Loucy (cell line): ENCODE results near the gene PRDM2.
"Not testable (repeated sequence)": the region's sequence is repeated elsewhere in the genome, so short reads cannot be mapped to it uniquely, and the experiment has no call there.

Experiments
- EZH2phosphoT487 ChIP-seq: fragments of 200-600 bp; IDR thresholded peaks from 2 replicates; pipeline ENCODE4 v1.6.1; 2018; ENCODE audit warnings: antibody characterized with exemption, mild to moderate bottlenecking, moderate library complexity, borderline replicate concordance
- TF ChIP-seq, protein P1 (sequence below): fragments of 200-600 bp; sonication (generic); conservative IDR thresholded peaks from 2 replicates; pipeline ENCODE4 v1.5.1; 2014; ENCODE audit warnings: mild to moderate bottlenecking, antibody characterized with exemption, low read length

DNA sequence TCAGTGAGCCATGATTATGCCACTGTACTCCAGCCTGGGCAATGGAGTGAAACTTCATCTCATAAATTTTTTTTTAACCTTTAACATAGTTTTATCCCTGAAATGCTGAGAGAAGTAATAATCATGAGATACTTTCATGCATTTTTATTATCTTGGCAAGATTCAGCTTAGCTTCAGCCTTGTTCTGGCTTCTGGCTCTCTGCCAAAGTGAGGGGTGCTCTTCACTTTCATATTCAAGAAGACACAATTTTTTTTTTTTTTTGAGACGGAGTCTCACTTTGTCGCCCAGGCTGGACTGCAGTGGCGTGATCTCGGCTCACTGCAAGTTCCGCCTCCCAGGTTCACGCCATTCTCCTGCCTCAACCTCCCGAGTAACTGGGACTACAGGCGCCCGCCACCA is 19.4 kb upstream of the PRDM2 start:
- TF ChIP-seq, protein P1, sequence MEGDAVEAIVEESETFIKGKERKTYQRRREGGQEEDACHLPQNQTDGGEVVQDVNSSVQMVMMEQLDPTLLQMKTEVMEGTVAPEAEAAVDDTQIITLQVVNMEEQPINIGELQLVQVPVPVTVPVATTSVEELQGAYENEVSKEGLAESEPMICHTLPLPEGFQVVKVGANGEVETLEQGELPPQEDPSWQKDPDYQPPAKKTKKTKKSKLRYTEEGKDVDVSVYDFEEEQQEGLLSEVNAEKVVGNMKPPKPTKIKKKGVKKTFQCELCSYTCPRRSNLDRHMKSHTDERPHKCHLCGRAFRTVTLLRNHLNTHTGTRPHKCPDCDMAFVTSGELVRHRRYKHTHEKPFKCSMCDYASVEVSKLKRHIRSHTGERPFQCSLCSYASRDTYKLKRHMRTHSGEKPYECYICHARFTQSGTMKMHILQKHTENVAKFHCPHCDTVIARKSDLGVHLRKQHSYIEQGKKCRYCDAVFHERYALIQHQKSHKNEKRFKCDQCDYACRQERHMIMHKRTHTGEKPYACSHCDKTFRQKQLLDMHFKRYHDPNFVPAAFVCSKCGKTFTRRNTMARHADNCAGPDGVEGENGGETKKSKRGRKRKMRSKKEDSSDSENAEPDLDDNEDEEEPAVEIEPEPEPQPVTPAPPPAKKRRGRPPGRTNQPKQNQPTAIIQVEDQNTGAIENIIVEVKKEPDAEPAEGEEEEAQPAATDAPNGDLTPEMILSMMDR = not testable (repeated sequence)
- TF ChIP-seq EZH2phosphoT487 = not testable (repeated sequence)
